HUDEP-2 (cell line): ENCODE results near the gene TBC1D3E.
"Not testable (repeated sequence)": the region's sequence is repeated elsewhere in the genome, so short reads cannot be mapped to it uniquely, and the experiment has no call there.

ENCODE experiments used
- DNase-seq, 76 experiments: peaks; one replicate each; lab custom pipeline; 2025; ENCODE audit not compliant: unreplicated experiment in 76 of 76; lab: John Stamatoyannopoulos, UW

Gene TBC1D3E

DNA sequence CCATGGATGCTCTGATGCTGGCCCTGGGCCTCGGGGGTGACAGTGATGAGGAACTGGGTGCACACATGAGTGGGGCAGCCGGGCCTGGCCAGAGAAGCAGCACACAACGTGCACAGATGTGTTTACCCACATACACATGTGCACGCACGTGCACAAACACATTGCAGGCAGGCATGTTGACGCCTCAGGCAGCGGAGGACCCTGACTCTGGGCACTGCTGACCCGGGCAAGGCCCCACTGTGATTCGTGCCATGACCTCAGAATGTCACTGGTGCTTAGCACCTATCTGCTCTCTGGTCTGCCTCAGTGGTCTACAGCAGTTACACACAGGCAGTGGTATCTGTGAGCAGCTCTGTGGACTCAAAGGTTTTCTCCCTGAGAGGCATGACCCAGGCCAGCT, at the start of gene TBC1D3E:
Gene TBC1D3E, plus strand, starts transcription at position 301 of the 400 bp plus-strand sequence. CDS start 1,545 bp downstream, outside the sequence.
- not testable (repeated sequence) for DNase-seq

DNA sequence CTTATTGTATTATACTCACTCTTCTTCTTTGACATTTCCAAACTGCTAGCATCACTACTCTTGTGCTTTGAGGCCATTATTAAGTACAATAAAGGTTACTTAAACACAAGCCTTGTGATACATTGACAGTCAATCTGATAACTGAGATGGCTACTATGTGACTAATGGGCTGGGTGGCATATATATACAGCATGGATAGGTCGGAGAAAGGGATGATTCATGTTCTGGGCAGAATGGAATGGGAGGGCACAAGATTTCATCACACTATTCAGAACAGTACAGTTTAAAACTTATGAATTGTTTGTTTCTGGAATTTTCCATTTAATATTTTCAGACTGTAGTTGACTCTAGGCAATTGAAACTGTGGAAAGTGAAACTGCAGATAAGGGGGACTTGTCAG, 40.4 kb upstream of the TBC1D3E start:
- not testable (repeated sequence) for DNase-seq

DNA sequence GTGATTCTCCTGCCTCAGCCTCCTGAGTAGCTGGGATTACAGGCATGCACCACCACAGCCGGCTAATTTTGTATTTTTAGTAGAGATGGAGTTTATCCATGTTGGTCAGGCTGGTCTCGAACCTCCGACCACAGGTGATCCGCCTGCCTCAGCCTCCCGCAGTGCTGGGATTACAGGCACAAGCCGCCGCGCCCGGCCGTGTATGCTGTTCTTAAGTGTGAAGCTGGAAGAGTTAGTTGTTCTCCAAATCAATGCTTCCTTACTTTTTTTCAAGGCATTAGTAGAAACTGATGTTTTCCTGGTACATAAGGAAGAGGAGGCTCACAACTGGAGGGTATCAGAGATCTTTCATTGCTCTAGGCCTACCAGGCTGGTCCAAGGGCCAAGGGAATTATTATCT, 39.6 kb upstream of the TBC1D3E start:
- DNase-seq, result not testable (repeated sequence)

DNA sequence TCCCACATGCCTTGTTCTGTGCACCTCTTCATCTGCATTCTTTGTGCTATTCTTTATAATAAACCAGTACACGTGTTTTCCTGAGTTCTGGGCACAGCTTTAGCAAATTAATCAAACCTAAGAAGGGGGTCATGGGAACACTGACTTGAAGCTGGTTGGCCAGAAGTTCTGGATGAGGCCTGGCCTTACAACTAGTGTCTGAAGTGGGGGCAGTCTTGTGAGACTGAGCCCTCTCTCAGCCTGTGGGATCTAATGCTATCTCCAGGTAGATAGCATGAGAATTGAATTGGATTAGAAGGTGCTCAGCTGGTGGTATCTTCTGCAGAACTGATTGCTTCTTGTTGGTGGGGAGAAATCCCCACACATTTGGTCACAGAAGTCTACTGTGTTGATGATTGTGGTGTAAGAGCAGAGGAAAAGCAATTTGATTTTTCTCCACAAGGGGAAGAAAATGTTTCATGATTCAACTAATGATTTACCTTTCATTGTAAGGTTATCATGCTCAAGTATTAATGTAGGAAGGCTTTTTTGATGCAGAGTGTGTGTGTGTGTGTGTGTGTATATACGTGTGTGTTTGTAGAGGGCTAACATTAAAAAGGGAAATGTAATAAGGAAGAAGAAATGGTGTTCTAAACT, 33.6 kb upstream of the TBC1D3E start:
- not testable (repeated sequence) for DNase-seq

DNA sequence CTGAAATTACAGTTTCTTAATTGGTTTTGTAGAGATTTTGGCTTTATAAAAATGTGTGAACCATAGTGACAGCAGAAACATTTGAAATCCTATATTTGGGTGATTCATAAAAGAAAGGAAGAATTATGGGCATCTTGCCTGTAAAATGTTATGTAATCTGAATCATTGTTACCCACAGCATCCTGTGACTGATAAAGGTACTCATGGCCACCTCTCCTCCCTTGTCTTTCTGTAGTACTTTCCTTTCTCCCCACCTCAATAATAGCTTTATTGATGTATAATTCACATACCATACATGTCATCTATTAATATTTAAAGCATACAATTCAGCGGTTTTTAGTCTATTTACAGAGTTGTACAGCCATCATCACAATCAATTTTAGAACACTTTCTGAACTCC, 28.5 kb upstream of the TBC1D3E start:
- DNase-seq, result not testable (repeated sequence)

DNA sequence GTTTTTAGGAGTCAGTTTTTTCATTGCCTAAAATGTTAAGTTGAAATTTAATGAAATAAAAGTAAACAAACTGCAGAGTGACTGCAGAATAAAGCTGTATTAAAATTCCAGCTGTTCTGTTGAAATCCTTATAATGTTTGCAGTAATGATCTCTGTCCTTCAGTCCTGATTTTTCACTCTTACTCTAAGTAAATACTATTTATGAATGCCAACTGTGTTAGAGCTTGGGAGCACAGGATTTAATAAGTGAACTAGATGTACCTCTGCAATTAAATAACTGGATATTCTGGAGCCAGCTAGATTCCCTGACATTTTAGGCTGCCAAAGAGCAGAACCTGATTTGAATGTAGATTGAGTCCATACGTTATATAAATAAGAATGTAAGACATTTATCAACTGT, 7.9 kb upstream of the TBC1D3E start:
- DNase-seq, result not testable (repeated sequence)

DNA sequence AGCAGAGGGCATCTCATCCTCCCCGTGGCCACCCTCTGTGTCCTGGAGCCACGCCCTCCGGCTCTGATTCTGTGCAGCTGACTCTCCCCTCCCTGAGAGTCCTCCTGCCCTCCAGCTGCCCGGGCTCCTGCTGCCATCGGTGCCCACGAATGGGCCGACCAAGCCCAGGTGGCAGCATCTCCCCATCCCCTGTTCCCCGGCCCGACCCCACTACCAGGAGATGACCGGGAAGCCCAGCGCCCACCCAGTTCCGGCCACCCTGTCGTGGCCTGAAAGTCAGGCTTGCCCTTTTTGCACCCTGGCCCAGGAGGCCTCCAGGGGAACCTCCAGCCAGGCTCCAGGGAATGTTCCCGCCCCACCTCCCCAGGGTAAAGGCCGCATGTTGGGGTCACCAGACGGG, 7.1 kb downstream of the TBC1D3E start:
- not testable (repeated sequence) for DNase-seq
